Tibial artery (tissue), 4 donors: ENCODE measurements around the gene NEMP1.
"Not testable (repeated sequence)": the region's sequence is repeated elsewhere in the genome, so short reads cannot be mapped to it uniquely, and the experiment has no call there.

ENCODE experiments used
- DNase-seq, 2 donors: peaks; one replicate each; pipeline ENCODE4 v3.0.0-alpha.2; 2019
- H3K27ac ChIP-seq, 2 donors: fragments of 200-600 bp; sonication (generic) in 1 of 2; 1 replicate in 1 of 2; 2 replicates in 1 of 2; pipeline ENCODE4 v1.5.1; 2018 to 2019; ENCODE audit warnings: mild to moderate bottlenecking in 1 of 2
- H3K27me3 ChIP-seq, 2 donors: fragments of 200-600 bp; sonication (generic) in 1 of 2; one replicate each; pipeline versions ENCODE4 v1.5.1 to v1.6.0; 2016 to 2019
- H3K36me3 ChIP-seq, 3 donors: fragments of 200-600 bp; sonication (generic) in 2 of 3; one replicate each; pipeline ENCODE4 v1.5.1; 2016 to 2019; ENCODE audit warnings: mild to moderate bottlenecking in 2 of 3
- H3K4me1 ChIP-seq, 4 donors: fragments of 200-600 bp; sonication (generic) in 2 of 4; 1 replicate in 3 of 4; 2 replicates in 1 of 4; pipeline ENCODE4 v1.5.1; 2016 to 2019
- H3K4me3 ChIP-seq, 2 donors: fragments of 200-600 bp; sonication (generic) in 1 of 2; 1 replicate in 1 of 2; 2 replicates in 1 of 2; pipeline ENCODE4 v1.5.1; 2018 to 2019; ENCODE audit warnings: mild to moderate bottlenecking in 2 of 2
- H3K9me3 ChIP-seq, 3 donors: fragments of 200-600 bp; sonication (generic) in 1 of 3; one replicate each; pipeline ENCODE4 v1.5.1; 2016 to 2019
- intact Hi-C: fragments of 100-400 bp; cut with DNase I; formaldehyde crosslinking; loops from one replicate; pipeline ENCODE4 v1.15.0; 2023; ENCODE audit warnings: low total_unique reads
- TF ChIP-seq, protein P1 (sequence below), 2 experiments: fragments of 200-600 bp in 1 of 2; fragments of 450-650 bp in 1 of 2; IDR thresholded peaks; one replicate each; pipeline ENCODE4 v1.5.1; 2017 to 2019; ENCODE audit warnings: antibody characterized with exemption in 2 of 2, mild to moderate bottlenecking in 1 of 2, moderate library complexity in 1 of 2

Gene NEMP1

DNA sequence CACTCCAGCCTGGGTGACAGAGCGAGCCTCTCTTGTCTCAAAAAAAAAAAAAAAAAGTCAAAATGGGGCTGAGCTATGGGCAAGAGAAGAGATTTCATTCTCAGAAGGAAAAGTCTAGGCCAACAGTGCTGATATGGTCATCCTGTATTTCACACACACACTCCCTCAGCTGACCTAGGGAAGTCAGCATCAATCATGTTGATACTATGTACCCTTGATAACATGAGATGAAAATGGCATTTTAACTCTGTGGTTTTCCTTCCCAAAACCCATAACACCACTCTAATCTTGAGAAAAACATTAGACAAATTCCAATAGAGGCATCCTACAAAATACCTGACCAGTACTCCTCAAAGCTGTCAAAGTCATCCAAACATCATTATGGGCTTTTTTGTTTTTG lies 2.3 kb upstream of the NEMP1 start:
- no peak for DNase-seq
- no peaks in the 10 kb centered on the region for H3K9me3 ChIP-seq
- H3K27me3 ChIP-seq: no peaks in the 10 kb centered on the region
- no peak overlapping the region for H3K27ac ChIP-seq
- intact Hi-C loops: no loop called here
- H3K4me1 ChIP-seq: peaks cover 0 to 25% (median 13%) of the 10 kb centered on the region in 4 donors
- no peak overlapping the region for H3K4me3 ChIP-seq
- peaks cover 0 to 8% (median 0%) of the 10 kb centered on the region in 3 donors for H3K36me3 ChIP-seq
- TF ChIP-seq, protein P1, sequence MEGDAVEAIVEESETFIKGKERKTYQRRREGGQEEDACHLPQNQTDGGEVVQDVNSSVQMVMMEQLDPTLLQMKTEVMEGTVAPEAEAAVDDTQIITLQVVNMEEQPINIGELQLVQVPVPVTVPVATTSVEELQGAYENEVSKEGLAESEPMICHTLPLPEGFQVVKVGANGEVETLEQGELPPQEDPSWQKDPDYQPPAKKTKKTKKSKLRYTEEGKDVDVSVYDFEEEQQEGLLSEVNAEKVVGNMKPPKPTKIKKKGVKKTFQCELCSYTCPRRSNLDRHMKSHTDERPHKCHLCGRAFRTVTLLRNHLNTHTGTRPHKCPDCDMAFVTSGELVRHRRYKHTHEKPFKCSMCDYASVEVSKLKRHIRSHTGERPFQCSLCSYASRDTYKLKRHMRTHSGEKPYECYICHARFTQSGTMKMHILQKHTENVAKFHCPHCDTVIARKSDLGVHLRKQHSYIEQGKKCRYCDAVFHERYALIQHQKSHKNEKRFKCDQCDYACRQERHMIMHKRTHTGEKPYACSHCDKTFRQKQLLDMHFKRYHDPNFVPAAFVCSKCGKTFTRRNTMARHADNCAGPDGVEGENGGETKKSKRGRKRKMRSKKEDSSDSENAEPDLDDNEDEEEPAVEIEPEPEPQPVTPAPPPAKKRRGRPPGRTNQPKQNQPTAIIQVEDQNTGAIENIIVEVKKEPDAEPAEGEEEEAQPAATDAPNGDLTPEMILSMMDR (IDR thresholded peaks at IDR 0.05): no peak

DNA sequence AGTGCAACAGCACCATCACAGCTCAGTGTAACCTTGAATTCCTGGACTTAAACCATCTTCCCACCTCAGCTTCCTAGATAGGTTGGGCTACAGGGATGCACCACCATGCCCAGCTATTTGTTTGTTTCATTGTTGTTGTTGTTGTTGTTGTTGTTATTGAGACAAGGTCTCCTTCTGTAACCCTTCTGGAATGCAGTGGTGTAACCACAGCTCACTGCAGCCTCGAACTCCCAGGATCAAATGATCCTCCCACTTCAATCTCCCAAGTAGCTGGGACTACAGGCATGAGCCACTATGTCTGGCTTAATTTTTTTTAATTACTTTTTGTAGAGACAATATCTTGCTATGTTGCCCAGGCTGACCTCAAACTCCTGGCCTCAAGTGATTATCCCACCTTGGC lies 1.2 kb upstream of the NEMP1 start:
- H3K9me3 ChIP-seq: no peaks in the 10 kb centered on the region
- intact Hi-C loops: no loop called here
- DNase-seq: no peak
- TF ChIP-seq, protein P1 (IDR thresholded peaks at IDR 0.05): no peak
- H3K4me3 ChIP-seq: no peak overlapping the region
- peaks cover 0 to 20% (median 8%) of the 10 kb centered on the region in 4 donors for H3K4me1 ChIP-seq
- peaks cover 0 to 12% (median 0%) of the 10 kb centered on the region in 3 donors for H3K36me3 ChIP-seq
- no peaks in the 10 kb centered on the region for H3K27me3 ChIP-seq
- H3K27ac ChIP-seq: peak overlapping the region; percentile 73 to 81

- H3K4me1 ChIP-seq: peaks cover 0 to 38% (median 12%) of the 10 kb centered on the region in 4 donors
- peak overlapping the region; percentile 33 to 42 for H3K4me3 ChIP-seq
- not testable (repeated sequence) for DNase-seq, H3K9me3 ChIP-seq, H3K27me3 ChIP-seq
- intact Hi-C loops: loop anchor here (5.0 kb wide), 1 partner anchor 108 kb away; no protein-coding TSS in a partner anchor
- H3K27ac ChIP-seq: peak overlapping the region; percentile 70 to 74
- peaks cover 5 to 32% (median 11%) of the 10 kb centered on the region in 3 donors for H3K36me3 ChIP-seq
These were observed 4.8 kb downstream of the NEMP1 start for GRCh38 chr12:57073566-57074450.

- Histone ChIP-seq H3K4me1 (peaks cover 0 to 31% (median 9%) of the 10 kb centered on the region in 4 donors), H3K27me3 (no peaks in the 10 kb centered on the region), H3K36me3 (peaks cover 5 to 42% (median 16%) of the 10 kb centered on the region in 3 donors), H3K9me3 (no peaks in the 10 kb centered on the region), H3K27ac (peak overlapping the region; percentile 70 to 74), H3K4me3 (peak overlapping the region; percentile 33 to 42)
- no peak for DNase-seq
- intact Hi-C loops: loop anchor here (5.0 kb wide), 1 partner anchor 110 kb away; no protein-coding TSS in a partner anchor
- TF ChIP-seq, protein P1 (IDR thresholded peaks at IDR 0.05): peak in 1 of 2 experiments; percentile 5
These were observed 5.9 kb downstream of the NEMP1 start for GRCh38 chr12:57072661-57073060.

DNA sequence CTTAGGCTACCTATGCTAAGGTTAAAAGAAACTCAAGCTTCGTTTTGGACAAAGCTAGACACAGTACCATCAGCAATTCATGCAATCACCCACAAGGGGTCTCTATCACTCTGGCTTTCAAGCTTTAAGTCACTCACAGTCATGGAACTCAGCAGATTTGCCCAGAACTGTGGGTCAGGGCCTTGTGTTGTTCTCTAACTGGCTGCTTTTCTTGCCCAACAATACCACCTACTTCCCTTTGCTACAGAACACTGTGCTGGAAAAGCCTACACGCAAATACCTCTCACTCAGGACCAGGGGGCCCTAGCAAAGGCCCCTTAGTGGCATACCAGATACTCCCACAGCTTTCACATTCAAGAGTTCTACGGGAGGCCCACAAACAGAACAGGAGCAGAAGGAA lies 9.1 kb downstream of the NEMP1 start:
- intact Hi-C loops: loop anchor here (2.0 kb wide), 1 partner anchor 41 kb away; the partner anchor contains the start of gene STAT6
- DNase-seq: peak; percentile 80 to 87
- Histone ChIP-seq H3K27me3 (no peaks in the 10 kb centered on the region), H3K27ac (peak overlapping the region; percentile 73 to 78), H3K9me3 (no peaks in the 10 kb centered on the region), H3K4me1 (peaks cover 0 to 28% (median 6%) of the 10 kb centered on the region in 4 donors), H3K4me3 (no peak overlapping the region), H3K36me3 (peaks cover 5 to 34% (median 20%) of the 10 kb centered on the region in 3 donors)
- TF ChIP-seq, protein P1 (IDR thresholded peaks at IDR 0.05): peak; percentile 88 to 96

GRCh38 chr12:57066245-57066644 lies 12.3 kb downstream of the NEMP1 start:
- Histone ChIP-seq H3K27ac (no peak overlapping the region), H3K4me3 (no peak overlapping the region), H3K36me3 (peaks cover 0 to 28% (median 11%) of the 10 kb centered on the region in 3 donors), H3K9me3 (no peaks in the 10 kb centered on the region), H3K4me1 (peaks cover 0 to 9% (median 1%) of the 10 kb centered on the region in 4 donors), H3K27me3 (no peaks in the 10 kb centered on the region)
- DNase-seq: no peak
- TF ChIP-seq, protein P1 (IDR thresholded peaks at IDR 0.05): no peak
- intact Hi-C loops: no loop called here
